ENCODE results near the gene USF3.

GRCh38 chr3:113677737-113678136 is 18.7 kb downstream of the USF3 start:
- TF ChIP-seq CCAR2 (optimal IDR thresholded peaks at IDR 0.05; ENCODE audit: low read depth, low read length) (no peak), CHCHD3 (CRISPR knock-in tag; IDR thresholded peaks at IDR 0.05) (no peak), ZFP41 (CRISPR knock-in tag; IDR thresholded peaks at IDR 0.05; ENCODE audit: borderline replicate concordance) (no peak), NFIC (IDR thresholded peaks at IDR 0.05; ENCODE audit: low read length) (no peak), ZNF24 (IDR thresholded peaks at IDR 0.05) (no peak)
